ENCODE measurements around the gene KRTAP16-1.
"Not testable (repeated sequence)": the region's sequence is repeated elsewhere in the genome, so short reads cannot be mapped to it uniquely, and the experiment has no call there.

KRTAP16-1 gene

DNA sequence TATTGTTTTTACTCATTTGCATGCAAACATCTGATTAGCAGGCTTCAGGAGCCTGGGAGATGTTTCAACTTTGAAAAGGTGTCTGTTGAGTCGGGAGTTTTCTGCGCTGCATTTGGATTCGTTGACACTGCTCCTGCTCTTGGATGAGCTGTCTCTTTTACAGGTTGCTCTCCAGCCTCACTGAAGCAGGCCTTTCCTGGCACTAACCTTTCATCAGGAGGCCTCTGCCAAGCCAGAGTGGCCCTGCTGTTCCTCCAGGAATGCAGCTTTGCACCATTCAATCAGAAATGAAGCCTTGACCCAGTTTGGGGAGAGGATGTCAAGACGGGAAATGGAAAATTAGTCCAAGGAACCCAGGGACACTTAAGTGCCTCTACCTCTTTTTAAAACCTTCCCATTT lies 6.1 kb downstream of the KRTAP16-1 start:
- no peak for DNase-seq (ENCODE audit: low read depth in 1 of 2, low spot score in 1 of 2)

DNA sequence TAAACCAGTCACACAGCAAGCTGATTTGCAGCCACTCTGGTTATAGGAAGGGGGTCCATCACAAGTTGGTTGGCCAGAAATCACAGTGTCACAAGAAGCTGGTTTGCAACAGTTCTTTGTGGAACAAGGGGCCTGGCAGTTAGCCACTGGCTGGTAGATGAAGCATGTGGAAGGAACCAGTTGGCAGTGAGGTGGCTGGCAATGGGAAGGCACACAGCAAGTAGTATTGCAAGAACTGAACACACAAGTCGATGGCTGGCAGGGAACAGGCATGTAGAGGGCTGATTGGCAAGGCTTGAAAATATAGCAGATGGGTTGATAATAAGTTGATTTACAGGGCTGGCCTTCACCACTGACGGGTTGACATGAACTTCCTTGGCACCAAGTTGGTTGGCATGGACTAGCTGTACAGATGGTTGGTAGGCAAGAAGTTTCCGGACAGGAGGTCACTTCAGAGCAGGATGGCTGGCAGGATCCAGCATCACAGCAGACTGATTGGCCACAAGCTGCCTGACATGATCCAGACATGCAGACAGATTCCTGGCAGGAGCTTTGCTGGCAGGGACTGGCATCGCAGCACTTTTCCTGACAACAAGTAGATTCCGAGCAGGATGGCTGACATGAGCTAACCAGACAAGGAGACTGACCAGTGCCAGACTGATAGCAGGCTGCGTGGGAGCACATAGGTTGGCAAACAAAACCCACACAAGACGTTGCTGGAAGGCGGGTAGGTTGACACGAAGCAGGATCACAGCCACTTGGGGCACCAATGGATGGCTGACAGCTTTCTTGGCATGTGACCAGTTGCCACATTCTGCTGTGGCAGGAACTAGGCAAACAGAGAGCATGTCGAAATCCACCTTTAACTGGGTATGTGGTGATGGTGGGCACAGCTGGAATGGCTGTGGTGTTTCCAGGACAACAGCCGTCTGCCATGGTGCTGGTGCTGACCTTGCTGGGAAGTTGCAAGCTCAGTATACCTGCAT lies 6.9 kb downstream of the KRTAP16-1 start, which contains the start of gene KRTAP29-1:
Gene KRTAP29-1 (minus strand): TSS at position 936 of the 986 bp plus-strand sequence. CDS start 0 bp downstream, at position 936.
- DNase-seq (ENCODE audit: low read depth in 1 of 2, low spot score in 1 of 2) = no peak

DNA sequence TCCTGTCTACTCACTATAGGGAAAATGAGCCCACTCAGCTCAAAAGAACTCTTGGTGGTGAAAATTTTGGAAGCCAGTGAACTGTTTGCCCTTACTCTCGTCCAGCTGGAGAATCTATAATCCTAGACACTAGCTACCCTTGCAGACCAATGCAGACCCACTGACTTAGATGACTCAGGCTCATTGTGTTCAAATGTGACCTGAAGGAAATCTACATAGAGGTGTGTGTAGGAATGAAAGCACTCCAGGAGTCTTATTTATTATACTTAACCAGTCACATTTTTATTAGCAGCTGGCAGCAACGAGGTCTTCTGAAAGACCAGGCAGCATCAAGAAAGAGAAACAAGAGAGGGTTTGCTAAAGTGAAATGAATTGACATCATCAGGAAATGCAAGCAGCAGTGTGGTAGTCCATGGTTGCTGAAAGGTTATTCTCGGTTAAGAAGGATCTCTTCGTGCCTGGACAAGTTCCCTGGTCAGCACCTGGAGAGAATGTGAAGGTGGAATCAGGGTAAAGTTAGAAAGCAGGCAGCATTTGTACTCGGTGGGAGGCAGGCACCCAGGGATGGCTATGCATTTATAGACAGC lies 7.8 kb downstream of the KRTAP16-1 start:
- DNase-seq (ENCODE audit: low read depth in 1 of 2, low spot score in 1 of 2) = no peak

DNA sequence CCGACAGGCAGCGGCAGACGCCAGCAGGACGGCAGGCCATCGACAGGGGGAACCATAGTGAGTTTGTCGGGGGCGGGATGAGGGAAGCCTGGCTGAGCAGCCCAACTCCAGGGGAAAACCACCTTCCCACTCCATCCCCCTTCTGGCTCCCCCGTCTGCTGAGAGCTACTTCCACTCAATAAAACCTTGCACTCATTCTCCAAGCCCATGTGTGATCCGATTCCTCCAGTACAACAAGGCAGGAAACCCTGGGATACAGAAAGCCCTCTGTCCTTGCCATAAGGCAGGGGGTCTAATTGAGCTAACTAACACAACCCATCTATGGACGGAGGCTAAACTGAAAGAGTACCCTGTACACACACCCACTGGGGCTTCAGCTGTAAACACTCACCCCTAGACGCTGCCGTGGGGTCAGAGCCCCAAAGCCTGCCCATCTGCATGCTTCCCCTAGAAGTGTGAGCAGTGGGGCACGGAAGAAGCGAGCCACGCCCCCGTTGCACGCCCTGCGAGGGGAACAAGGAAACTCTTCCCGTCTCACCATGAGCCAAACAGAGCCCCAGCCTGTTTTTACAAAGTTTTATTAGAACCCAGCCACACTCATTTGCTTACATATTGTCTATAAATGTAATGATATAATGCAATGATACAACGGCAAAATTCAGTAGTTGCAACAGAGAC lies 10.5 kb downstream of the KRTAP16-1 start:
- DNase-seq (ENCODE audit: low read depth in 1 of 2, low spot score in 1 of 2) = no peak

- DNase-seq (ENCODE audit: low read depth in 1 of 2, low spot score in 1 of 2) = no peak
Measured at GRCh38 chr17:41296846-41297245, 12.3 kb downstream of the KRTAP16-1 start.

DNA sequence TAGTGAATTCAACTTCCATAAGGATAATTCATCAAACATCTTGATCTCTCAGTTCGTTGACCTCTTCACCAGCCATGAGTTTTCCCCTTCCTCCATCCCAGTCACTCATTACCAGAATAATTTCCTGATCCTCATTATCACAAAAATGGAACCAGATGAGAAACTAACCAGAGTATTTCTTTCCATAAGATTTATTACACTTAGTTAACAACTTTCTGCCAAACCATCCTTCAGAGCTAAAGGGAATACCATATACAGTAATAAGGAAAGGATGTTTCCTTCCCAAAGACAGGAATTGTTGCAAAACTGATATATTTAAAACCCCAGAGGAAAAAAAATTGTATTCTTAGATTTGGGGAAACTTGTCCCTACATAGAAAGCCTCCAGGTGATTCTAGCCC lies 15.1 kb downstream of the KRTAP16-1 start:
- DNase-seq (ENCODE audit: low read depth in 1 of 2, low spot score in 1 of 2) = no peak

DNA sequence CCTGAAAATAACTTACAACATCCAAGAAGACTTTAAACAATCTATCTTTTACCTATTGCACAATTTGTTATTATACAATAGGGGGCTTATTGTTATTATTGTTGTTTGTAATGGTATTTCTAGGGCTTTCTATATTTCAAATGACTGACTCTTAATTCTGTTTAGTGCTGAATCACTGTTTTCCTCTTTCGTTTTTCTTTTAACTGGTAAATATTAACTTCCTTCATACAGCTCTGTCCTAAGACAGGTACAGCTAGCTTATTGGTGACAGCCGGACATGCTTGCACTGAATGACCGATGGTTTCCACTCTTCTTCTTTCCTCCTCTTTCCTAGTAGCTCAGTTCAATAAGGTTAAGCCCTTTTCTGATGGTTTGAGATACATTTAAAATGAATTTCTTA lies 22.1 kb downstream of the KRTAP16-1 start:
- no peak for DNase-seq (ENCODE audit: low read depth in 1 of 2, low spot score in 1 of 2)

- DNase-seq (ENCODE audit: low read depth in 1 of 2, low spot score in 1 of 2) = no peak
Measured at GRCh38 chr17:41284546-41284945, 24.6 kb downstream of the KRTAP16-1 start.

GRCh38 chr17:41284043-41284442 lies 25.1 kb downstream of the KRTAP16-1 start:
- DNase-seq (ENCODE audit: low read depth in 1 of 2, low spot score in 1 of 2) = no peak

DNA sequence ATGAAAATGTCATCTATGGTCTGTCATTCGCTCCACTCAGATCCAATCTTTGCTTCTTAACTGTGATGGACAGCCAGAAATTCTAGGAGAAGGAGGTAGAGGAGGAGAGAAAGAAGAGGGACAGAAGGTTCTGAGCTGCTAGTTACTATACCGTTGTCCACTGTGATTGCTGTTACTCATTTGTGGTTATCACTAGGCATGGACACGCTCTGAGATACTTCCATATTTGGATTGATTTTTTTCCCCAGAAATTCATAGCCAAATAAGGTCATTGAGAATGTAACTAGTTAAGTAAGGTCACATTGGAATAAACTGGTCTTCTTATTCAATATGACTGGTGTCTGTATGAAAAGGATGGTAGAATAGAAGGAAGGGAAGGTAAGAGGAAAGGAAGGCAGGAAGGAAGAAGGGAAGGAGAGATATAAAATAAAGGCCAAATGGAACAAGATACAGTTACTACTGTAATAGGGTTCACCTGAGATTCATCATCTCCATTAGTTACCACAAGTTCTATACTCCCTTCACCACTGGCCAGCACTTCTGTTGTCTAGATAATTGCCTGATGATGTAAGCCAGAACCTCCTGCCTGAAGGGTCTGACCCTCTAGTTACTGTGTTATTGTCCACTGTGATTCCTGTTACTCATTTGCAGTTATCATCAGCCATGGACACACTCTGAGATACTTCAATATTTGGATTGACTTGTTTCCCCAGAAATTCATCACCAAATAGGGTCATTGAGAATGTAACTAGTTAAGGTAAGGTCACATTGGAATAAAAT lies 30.7 kb downstream of the KRTAP16-1 start:
- no peak for DNase-seq (ENCODE audit: low read depth in 1 of 2, low spot score in 1 of 2)

GRCh38 chr17:41275648-41276190 lies 33.4 kb downstream of the KRTAP16-1 start, which contains the start of gene KRTAP9-7:
Gene KRTAP9-7, plus strand, starts transcription at chr17:41275698. Its CDS starts 0 bp downstream, at chr17:41275698.
- DNase-seq (ENCODE audit: low read depth in 1 of 2, low spot score in 1 of 2) = not testable (repeated sequence)

GRCh38 chr17:41271858-41272257 lies 37.3 kb downstream of the KRTAP16-1 start:
- no peak for DNase-seq (ENCODE audit: low read depth in 1 of 2, low spot score in 1 of 2)

GRCh38 chr17:41271323-41271722 lies 37.8 kb downstream of the KRTAP16-1 start:
- not testable (repeated sequence) for DNase-seq (ENCODE audit: low read depth in 1 of 2, low spot score in 1 of 2)

GRCh38 chr17:41267711-41268110 lies 41.4 kb downstream of the KRTAP16-1 start:
- DNase-seq (ENCODE audit: low read depth in 1 of 2, low spot score in 1 of 2) = no peak

GRCh38 chr17:41265078-41265477 lies 44.0 kb downstream of the KRTAP16-1 start, which contains the start of gene KRTAP9-6:
Gene KRTAP9-6, plus strand, starts transcription at chr17:41265378. Its CDS starts 0 bp downstream, at chr17:41265378.
- DNase-seq (ENCODE audit: low read depth in 1 of 2, low spot score in 1 of 2) = no peak

GRCh38 chr17:41264599-41264998 lies 44.5 kb downstream of the KRTAP16-1 start:
- DNase-seq (ENCODE audit: low read depth in 1 of 2, low spot score in 1 of 2) = no peak

GRCh38 chr17:41263212-41263611 lies 45.9 kb downstream of the KRTAP16-1 start:
- DNase-seq (ENCODE audit: low read depth in 1 of 2, low spot score in 1 of 2) = no peak

- no peak for DNase-seq (ENCODE audit: low read depth in 1 of 2, low spot score in 1 of 2)
Measured at GRCh38 chr17:41258406-41258805, 50.7 kb downstream of the KRTAP16-1 start.
